Endothelial cell of umbilical vein (primary cell): ENCODE data around the gene PDE10A. TPM values are rescaled to one million over a fixed set of nuclear protein-coding genes. Genes with fewer than 3 reads are reported as not detected.

Source experiments
- BruUV-seq: library from RNA; stranded (reverse); fragments of 400-500 nt; replicated peaks from 2 replicates; lab custom pipeline; 2021; lab: Mats Ljungman, UMichigan
- CTCF ChIA-PET: fragments of 300-600, 350-600 bp; sonication (Branson Sonifier 250); formaldehyde crosslinking; loops from one replicate; lab custom pipeline; 2021; ENCODE audit warnings: antibody characterized with exemption, inconsistent platforms; lab: Charles Lee
- POLR2A ChIA-PET: fragments of 300-600, 350-600 bp; sonication (Branson Sonifier 250); formaldehyde crosslinking; loops from one replicate; lab custom pipeline; 2021; ENCODE audit warnings: antibody characterized with exemption, inconsistent platforms; lab: Charles Lee
- DNase-seq: peaks from one replicate; pipeline ENCODE4 v3.0.0-alpha.2; 2011; ENCODE audit warnings: low read depth, low spot score
- FAIRE-seq: peaks from 2 replicates; lab custom pipeline; 2011; peaks lifted over from hg19 to GRCh38; lab: Jason Lieb, UNC
- H2AFZ ChIP-seq: 2 replicates; pipeline ENCODE4 v1.6.0; 2012; ENCODE audit warnings: low read depth, low read length, control low read depth, inconsistent platforms
- H3K27ac ChIP-seq: 2 replicates; pipeline ENCODE4 v1.5.1; 2011; ENCODE audit warnings: low read depth, mild to moderate bottlenecking, control low read depth, low read length, moderate library complexity; ENCODE audit not compliant: insufficient read depth
- H3K27me3 ChIP-seq, 2 experiments: 2 replicates each; pipeline versions ENCODE4 v1.6.0 to v1.6.1; 2011; ENCODE audit warnings: low read length in 2 of 2, mixed read lengths in 1 of 2; ENCODE audit not compliant: control insufficient read depth in 2 of 2, insufficient read depth in 2 of 2
- H3K36me3 ChIP-seq, 2 experiments: 2 replicates in 1 of 2; 3 replicates in 1 of 2; pipeline ENCODE4 v1.5.1; 2011; ENCODE audit warnings: low read length in 2 of 2, mild to moderate bottlenecking in 1 of 2, moderate library complexity in 1 of 2; ENCODE audit not compliant: control insufficient read depth in 2 of 2, insufficient read depth in 2 of 2; ENCODE audit errors: extremely low read depth in 1 of 2
- H3K4me1 ChIP-seq: 3 replicates; pipeline ENCODE4 v1.5.1; 2011; ENCODE audit warnings: mild to moderate bottlenecking, low read length; ENCODE audit not compliant: control insufficient read depth, insufficient read depth; ENCODE audit errors: extremely low read depth
- H3K4me2 ChIP-seq: 2 replicates; pipeline ENCODE4 v1.6.1; 2011; ENCODE audit warnings: low read length, control low read depth, mixed read lengths; ENCODE audit not compliant: insufficient read depth
- H3K4me3 ChIP-seq, 3 experiments: fragments of 200-600 bp in 1 of 3; sonication (generic), shearing (Covaris generic) in 1 of 3; replicated peaks in 1 of 3; 2 replicates each; pipeline ENCODE4 v1.5.1; 2011 to 2016; ENCODE audit warnings: control low read depth in 3 of 3, low read length in 3 of 3, mild to moderate bottlenecking in 2 of 3, inconsistent platforms in 1 of 3, low read depth in 1 of 3, moderate library complexity in 1 of 3; ENCODE audit not compliant: insufficient read depth in 1 of 3
- H3K79me2 ChIP-seq: 2 replicates; pipeline ENCODE4 v1.6.0; 2012; ENCODE audit warnings: low read length, inconsistent platforms; ENCODE audit not compliant: control insufficient read depth, insufficient read depth
- H3K9ac ChIP-seq: replicated peaks from 2 replicates; pipeline ENCODE3; 2011; ENCODE audit warnings: low read length, control low read depth; ENCODE audit not compliant: insufficient read depth; ENCODE audit errors: extremely low read depth
- H3K9me1 ChIP-seq: replicated peaks from 3 replicates; pipeline ENCODE4 v1.6.0; 2011; ENCODE audit warnings: mild to moderate bottlenecking, low read length; ENCODE audit not compliant: control insufficient read depth, insufficient read depth; ENCODE audit errors: extremely low read depth
- H3K9me3 ChIP-seq: replicated peaks from 2 replicates; pipeline ENCODE4 v1.5.1; 2012; ENCODE audit warnings: low read length, inconsistent platforms; ENCODE audit not compliant: control insufficient read depth, insufficient read depth
- H4K20me1 ChIP-seq: replicated peaks from 2 replicates; pipeline ENCODE3; 2011; ENCODE audit warnings: mild to moderate bottlenecking, low read length; ENCODE audit not compliant: control insufficient read depth, insufficient read depth; ENCODE audit errors: extremely low read depth
- CTCF ChIP-seq, 2 donors: IDR thresholded peaks; 1 replicate in 1 of 2; 2 replicates in 1 of 2; pipeline ENCODE4 v1.5.1; 2011; ENCODE audit warnings: low read length in 2 of 2, mild to moderate bottlenecking in 2 of 2, moderate library complexity in 2 of 2, control low read depth in 1 of 2, inconsistent platforms in 1 of 2, low read depth in 1 of 2; ENCODE audit not compliant: insufficient read depth in 1 of 2; ENCODE audit errors: extremely low read depth in 1 of 2
- EZH2 ChIP-seq: IDR thresholded peaks from 2 replicates; pipeline ENCODE4 v1.6.1; 2012; ENCODE audit warnings: borderline replicate concordance, low read depth, mild to moderate bottlenecking, moderate library complexity, low read length, inconsistent platforms; ENCODE audit not compliant: severe bottlenecking
- FOS ChIP-seq: IDR thresholded peaks from 2 replicates; pipeline ENCODE4 v1.6.1; 2011; ENCODE audit warnings: mild to moderate bottlenecking, low read length, moderate library complexity, borderline replicate concordance; ENCODE audit not compliant: insufficient read depth
- GATA2 ChIP-seq: IDR thresholded peaks from 2 replicates; pipeline ENCODE4 v1.7.0; 2011; ENCODE audit warnings: low read depth, mild to moderate bottlenecking, moderate library complexity, mixed read lengths, low read length; ENCODE audit not compliant: insufficient read length, insufficient read depth
- JUN ChIP-seq: IDR thresholded peaks from 2 replicates; pipeline ENCODE4 v1.6.1; 2011; ENCODE audit warnings: borderline replicate concordance, low read depth; ENCODE audit not compliant: insufficient read length, insufficient read depth
- MYC ChIP-seq: IDR thresholded peaks from one replicate; pipeline ENCODE4 v1.6.1; 2011; ENCODE audit warnings: mild to moderate bottlenecking, low read depth, low read length
- POLR2A ChIP-seq: IDR thresholded peaks from 2 replicates; pipeline ENCODE4 v1.6.1; 2012; ENCODE audit warnings: low read depth, mild to moderate bottlenecking, control low read depth, low read length
- POLR2AphosphoS5 ChIP-seq: IDR thresholded peaks from 2 replicates; pipeline ENCODE4 v1.6.1; 2012; ENCODE audit warnings: low read depth, mild to moderate bottlenecking, control low read depth, low read length, moderate library complexity; ENCODE audit not compliant: insufficient read depth
- dilution Hi-C: fragments of 300-500 bp; cut with MboI; formaldehyde crosslinking; loops from one replicate; pipeline ENCODE4 v1.15.0; 2019; ENCODE audit warnings: low sequenced_read_pairs; ENCODE audit not compliant: extremely low pct_ligation_motif_present
- intact Hi-C: fragments of 100-400 bp; cut with micrococcal nuclease; formaldehyde crosslinking; loops from one replicate; pipeline ENCODE4 v1.10.0; 2022
- polyA plus RNA-seq, 4 experiments: library from polyadenylated mRNA; depleted of rRNA in 3 of 4; stranded (reverse) in 3 of 4; unstranded in 1 of 4; fragments of >200 nt; gene quantifications; 2 replicates each; pipeline versions ENCODE4 v1.2.1 to v1.2.3, GENCODE V29; 2011 to 2012; ENCODE audit warnings: missing spikeins in 1 of 4
- small RNA-seq: library from RNA; depleted of rRNA; stranded (forward); fragments of <200 nt; gene quantifications from one replicate; pipeline ENCODE3, GENCODE V24; 2012; ENCODE audit warnings: low replicate concordance, low read depth; ENCODE audit not compliant: insufficient read depth, insufficient read length
- total RNA-seq: library from RNA; stranded (reverse); gene quantifications from 2 replicates; pipeline ENCODE4 v1.2.3, GENCODE V29; 2021
- TF ChIP-seq, protein P1 (sequence below): IDR thresholded peaks from 2 replicates; pipeline ENCODE4 v1.6.1; 2011; ENCODE audit not compliant: insufficient read depth, insufficient read length

Gene PDE10A
- total and polyA plus RNA-seq, 2 donors (not counting 3 experiments of a cell fraction or from before 2014, with no cell fraction given): 0.86 to 2.9 TPM

GRCh38 chr6:165292657-165293056 is 370.4 kb downstream of the PDE10A start:
- DNase-seq: no peak
- no peaks in the 10 kb centered on the region for H3K79me2 ChIP-seq
- dilution Hi-C loops: no loop called here
- ChIA-PET POLR2A (no interaction called here), CTCF (no interaction called here)
- no peak for FAIRE-seq
- BruUV-seq: no TSS peak
- no peak overlapping the region for H3K9ac ChIP-seq
- intact Hi-C loops: no loop called here
- no peaks in the 10 kb centered on the region for H3K4me1 ChIP-seq
- no peaks in the 10 kb centered on the region for H4K20me1 ChIP-seq
- H3K4me3 ChIP-seq: no peak overlapping the region
- no peaks in the 10 kb centered on the region for H3K9me1 ChIP-seq
- no peak overlapping the region for H3K27ac ChIP-seq
- H3K4me2 ChIP-seq: no peak overlapping the region
- H2AFZ ChIP-seq: no peak overlapping the region
- no peaks in the 10 kb centered on the region for H3K36me3 ChIP-seq
- no peaks in the 10 kb centered on the region for H3K9me3 ChIP-seq
- TF ChIP-seq MYC (no peak), JUN (no peak), CTCF (IDR thresholded peaks at IDR 0.05; ENCODE audit: extremely low read depth in 1 of 2, insufficient read depth in 1 of 2, low read depth in 1 of 2, low read length in 2 of 2) (no peak), GATA2 (no peak), EZH2 (no peak), POLR2A (no peak), FOS (no peak), POLR2AphosphoS5 (no peak)
- TF ChIP-seq, protein P1, sequence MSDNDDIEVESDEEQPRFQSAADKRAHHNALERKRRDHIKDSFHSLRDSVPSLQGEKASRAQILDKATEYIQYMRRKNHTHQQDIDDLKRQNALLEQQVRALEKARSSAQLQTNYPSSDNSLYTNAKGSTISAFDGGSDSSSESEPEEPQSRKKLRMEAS: no peak
- H3K27me3 ChIP-seq: no peaks in the 10 kb centered on the region

Small RNA genes lying within 50 kb of the gene (small RNA-seq; reads per million reads assigned to genes)
- gene RNA5SP226: not detected
